GM21825 (cell line): Measurements from ENCODE around the gene PTPRM.

ENCODE experiments used
- ATAC-seq: cut with Tn5 transposase; IDR thresholded peaks from one replicate; pipeline ENCODE4 v1.9.1; 2021; ENCODE audit warnings: mild to moderate bottlenecking, moderate library complexity; ENCODE audit not compliant: unreplicated experiment

Gene PTPRM

DNA sequence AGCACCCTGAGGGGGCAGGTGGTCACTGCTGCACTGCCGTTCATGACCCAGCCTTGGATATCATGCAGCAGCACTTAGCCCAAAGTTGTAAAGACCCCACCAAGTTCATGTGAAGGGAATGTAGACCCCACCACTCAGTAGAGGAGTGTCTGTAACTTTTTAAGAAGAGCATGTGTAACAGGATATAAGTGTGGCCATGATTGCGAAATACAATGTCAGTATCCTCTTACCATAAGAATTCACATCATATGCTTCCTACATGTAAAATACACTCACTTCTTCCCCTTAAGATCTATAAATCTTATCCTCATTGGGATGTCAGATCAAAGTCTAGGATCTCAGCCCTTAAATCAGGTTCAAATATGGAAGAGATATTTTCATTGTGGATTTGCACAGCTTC, 276.9 kb downstream of the PTPRM start:
- ATAC-seq = no peak

DNA sequence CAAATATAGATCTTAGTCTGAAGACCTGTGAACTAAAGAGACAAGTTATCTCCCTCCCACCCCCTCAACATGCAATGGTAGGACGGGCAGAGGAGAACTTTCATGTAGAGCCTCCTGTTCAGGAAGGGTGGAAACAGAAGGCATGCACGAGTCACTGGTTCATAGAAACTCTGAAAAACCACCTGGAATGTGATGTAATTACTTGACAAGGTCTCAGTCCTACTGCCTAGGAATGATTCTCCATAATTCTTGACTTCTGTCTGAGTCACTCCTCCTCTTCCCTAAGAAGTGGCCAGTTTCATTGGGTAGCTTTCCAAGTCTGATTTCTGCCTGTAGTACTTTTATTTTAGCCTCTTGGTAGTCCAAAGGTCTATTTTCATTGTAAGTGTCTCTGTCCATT, 277.3 kb downstream of the PTPRM start:
- ATAC-seq = no peak

DNA sequence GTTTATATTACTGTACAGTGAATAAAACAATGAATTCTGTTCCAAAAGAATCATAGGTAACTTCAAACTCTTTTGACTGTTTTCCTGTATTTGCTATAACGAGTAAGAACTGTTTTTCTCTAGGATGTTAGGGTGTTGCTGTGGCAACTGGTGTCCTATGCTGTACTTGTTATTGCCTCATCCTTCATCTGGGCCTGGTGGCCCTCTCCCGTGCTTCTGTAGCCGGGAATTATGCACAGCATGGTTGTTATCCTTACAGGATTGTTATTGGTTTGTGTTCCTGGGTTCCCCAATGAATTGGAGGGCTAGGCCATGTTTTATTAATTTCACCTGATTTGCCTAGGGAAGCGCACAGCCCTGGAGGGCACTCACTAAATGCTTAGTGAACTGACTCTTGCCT, 279.2 kb downstream of the PTPRM start:
- no peak for ATAC-seq

DNA sequence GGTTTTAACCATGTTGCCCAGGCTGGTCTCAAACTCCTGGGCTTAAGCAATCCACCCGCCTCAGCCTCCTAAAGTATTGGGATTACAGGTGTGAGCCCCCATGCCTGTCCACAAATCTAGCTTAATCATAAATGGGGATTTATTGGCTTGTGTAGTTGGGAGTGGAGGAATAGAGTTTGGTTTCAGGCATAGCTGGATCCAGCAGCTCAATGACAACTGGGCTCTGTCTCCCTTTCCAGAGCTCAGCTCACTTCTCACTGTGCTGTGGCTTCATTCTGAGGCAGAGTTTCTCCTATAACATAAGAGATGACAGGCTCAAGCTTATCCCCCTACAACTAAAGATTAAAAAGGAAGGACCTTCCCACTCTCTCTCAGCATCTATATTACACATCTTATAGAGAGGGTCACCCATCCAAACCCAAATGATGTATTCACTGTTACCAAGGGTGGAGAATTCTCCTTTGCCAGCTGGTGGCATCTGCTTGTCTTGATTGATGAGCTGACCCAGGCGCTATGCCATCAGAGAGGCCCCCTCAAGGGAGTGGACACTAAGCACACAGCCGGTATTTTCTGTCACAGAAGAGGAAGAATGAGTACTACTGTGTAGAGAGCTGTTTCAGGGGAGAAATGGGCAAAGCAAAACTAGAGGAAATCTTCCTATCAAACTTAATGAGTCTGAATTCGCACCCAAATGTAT, 280.4 kb downstream of the PTPRM start:
- ATAC-seq = no peak

DNA sequence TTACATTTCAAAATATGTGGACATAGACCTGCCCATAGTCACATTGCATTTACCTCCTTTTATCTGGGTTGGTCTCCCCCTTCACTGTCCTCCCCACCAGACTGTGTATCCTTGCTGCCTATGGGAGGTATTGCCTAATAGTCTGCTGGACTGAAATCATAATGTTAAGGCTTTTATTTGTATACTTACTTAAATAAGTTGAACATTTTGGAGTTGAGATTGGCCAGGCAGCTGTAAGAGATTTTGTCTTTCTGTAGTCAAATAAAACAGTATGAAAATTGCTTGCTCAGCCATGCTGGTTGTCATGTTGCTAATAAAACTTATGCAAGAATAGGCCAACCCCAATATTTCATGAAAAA, 280.9 kb downstream of the PTPRM start:
- no peak for ATAC-seq

DNA sequence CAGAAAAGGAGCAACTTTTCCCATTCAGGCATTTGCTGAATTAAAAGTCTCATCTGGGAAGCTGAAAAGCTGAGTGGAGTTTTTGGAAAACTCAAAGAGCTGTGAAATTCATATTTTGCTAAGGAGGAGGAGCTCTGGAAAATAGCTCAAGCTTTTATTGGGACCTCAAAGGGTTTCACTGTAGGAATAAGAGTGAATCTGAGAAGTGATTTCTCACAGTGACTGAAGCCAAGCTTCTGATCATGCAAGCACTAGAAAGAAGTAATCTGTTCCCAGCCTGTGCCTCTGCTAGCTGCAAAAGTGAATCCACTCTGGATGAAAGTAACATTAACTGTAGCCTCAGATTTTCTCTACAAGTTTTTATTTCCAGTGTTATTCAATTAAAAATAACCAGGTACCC, 283.3 kb downstream of the PTPRM start:
- no peak for ATAC-seq

DNA sequence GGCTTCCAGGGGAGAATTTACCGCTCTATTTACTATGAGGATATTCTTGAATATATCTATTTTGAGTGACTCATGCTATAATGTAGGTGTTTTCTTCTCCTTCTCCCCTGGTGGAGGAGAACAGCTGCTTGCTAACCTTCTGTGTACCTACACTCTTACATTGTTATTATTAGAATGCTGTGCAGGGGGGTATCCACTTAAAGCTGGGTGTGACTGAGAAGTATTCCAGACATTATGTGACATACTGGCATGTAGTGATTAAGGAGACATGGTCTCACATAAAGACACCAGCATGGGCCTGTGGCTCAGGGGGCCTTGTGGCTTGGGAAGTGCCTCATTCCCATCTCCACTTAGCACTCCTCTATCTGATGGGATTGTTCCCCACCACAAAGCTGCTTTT, 287.9 kb downstream of the PTPRM start:
- no peak for ATAC-seq

DNA sequence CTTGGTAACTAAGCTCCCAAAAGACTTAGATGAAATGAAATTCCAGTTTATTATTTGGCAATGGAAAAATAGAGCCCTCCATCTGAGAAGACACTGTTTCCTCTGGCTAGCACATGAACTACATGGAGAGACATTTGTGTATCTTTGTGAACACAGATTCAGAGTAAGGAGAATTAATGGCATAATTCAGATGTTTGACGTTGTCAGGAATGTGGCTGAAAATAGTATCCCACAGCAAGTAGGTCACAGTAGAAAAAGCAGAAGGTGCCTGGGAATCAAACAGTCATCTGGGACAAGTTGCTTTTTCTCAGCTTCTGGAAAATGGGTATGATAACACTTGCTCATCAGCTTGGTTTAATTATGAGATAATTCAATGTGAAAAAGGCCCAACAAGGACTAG, 288.6 kb downstream of the PTPRM start:
- ATAC-seq = no peak

DNA sequence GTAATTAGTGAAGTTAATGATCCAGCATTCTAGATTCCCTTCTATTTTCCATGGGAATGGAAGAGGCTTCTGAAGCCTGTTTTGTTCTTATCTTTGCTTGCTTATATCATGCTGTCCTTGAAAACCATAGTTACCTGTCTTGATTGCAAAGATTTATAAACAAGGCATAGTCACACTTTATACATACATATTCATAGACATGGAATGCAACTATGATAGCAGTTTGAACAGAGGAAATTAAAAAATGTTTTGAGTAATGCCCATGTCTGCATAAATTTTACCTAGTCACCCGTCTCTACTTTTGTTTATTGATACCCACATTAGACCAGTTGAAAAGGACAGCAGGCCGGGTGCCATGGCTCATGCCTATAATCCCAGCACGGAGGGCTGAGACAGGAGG, 289.0 kb downstream of the PTPRM start:
- ATAC-seq = no peak

DNA sequence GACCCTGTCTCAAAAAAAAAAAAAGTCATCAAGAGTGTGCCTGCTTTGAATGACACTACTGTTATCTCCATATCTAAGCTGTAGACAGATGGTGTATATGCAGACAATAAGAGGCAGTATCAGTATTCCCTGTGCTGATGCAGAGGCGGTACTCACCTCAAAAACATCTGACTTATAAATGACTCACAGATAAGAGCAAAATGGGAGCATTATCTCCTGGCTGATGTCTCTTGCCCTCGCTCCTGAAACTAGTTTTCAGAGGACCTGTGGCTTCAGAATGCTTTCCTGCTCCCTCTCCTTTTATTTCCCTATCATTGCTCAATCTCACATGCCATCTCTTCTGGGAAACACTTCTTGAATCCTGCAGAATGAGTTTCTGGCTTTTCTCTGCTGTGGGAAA, 289.6 kb downstream of the PTPRM start:
- no peak for ATAC-seq

DNA sequence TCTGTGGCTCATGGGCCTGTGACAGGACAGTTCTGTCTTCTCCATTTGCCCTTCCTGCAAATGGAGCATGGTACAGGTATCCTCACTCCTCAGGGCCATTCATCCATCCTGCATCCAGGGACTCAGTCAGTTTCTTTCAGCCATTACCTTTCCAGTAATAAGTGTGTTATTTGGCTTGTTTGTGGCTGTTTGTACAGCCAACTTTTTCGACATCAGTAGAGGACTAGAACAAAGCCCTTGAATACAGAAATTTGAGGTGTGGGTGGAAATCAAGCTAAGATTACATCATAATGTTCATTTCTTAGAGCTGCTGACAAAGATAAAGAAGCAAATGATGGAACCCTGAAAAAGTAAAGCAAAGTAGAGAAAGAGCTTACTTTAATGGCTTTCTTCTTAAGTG, 290.4 kb downstream of the PTPRM start:
- no peak for ATAC-seq

DNA sequence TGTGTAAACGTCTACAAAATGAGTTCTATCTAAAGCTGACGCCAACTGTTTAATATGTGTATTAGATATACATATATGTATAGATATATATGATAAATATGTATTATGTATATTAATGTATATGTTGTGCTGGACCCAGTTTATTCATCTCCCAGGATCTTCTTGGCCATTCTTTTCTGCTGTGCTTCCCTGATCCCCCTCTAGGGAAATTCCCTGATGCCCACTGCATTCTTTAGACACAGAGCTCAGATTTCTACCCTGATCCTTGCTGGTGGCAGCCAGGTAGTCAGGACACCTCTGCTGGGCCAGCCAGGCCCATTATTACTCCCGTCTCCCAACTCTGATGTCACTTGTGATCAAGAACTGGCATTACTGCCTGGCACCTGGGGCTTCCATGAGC, 292.0 kb downstream of the PTPRM start:
- ATAC-seq = no peak

DNA sequence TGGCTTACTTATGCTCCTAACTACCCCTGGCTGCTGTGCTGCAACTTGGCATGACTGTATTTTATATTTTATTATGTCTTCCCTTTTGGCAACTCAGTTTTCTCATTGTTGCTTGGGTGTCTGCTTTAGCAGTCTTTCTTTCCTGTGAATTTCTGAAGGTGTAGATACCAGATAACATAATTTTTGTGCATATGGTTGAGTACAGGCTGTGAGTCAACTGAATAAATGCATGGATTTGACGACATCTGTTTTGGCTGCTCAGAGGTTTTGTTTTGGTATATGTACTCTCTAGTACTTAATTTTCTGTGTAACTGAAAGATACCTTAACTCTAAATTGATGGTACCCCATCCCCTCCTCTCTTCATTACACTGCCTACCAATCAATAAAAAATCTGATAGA, 303.1 kb downstream of the PTPRM start:
- ATAC-seq = no peak

DNA sequence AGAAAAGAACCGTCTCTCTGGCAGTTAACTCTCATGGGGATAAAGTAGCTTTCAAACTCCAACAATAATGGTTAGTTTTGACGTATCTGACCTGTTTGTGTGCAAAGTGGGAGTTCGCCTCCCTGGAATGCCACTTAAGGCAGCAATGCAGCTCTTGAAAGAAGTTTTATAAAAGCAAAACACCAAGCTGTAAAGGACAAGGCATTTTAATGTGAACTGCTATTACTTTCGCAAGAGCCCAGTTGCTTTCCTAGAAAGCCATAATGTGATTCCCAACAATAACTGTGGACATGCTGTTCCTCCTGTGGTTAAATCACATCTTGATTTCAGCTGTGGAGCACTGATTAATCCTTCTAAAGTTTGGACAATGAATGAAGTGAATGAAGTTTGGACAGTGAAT, 303.7 kb downstream of the PTPRM start:
- ATAC-seq = no peak

DNA sequence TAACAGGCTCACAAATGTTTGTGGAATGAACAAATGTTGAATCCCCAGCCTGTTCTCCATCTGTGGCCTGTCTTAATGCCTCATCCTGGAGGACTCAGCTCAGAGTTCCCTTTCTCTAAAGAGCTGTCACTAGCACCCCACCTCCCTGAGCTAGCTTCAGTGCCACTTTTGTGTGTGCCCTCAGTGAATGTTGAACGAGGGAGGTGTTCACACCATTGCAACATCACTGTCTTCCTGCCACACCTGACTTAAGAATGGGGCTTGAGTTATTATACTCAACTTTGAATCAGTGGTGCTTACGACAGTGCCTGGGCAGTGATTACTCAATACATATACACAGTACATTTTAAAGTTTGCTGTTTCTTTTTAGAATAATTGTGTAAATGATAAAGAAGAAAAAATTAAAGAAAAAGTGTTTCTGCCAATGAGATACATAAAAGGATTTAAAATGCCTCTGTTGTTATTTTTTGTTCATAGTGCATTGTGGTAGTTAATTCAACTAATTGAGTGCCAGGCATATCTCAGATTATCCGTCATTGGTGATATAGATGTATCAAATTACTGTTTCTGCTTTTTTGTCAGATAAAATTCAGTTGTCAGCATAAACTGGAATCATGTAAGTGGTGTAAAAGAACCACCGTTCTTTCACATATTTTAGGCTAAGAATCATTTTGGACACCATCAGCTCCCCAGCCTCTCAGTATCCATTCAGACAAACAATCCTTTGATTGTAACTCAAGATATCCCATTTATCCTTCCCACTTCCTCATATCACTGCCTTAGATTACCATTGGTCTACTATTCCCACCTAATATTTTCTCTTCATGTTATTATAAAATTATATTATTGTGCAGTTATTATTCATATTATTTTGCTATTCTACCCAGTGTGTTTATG, 304.7 kb downstream of the PTPRM start:
- ATAC-seq = no peak

DNA sequence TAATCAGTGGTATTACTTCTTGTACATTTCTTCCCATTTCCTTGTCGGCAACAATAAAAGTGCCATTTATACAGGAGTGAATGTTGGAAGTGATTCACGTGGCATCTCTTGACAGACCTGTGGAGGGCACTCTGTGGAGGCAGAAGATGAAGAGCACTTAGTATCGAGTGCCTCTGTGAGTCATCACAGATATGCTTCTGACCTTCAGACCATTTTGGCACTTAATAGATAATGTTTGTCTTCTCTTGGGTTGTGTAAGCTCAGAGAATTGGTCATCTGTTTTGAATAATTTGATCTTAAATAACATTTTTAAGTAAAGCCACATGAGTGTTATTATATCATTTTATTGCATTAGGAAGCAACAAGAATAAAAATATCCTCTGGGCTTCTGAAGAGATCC, 305.5 kb downstream of the PTPRM start:
- ATAC-seq = no peak

DNA sequence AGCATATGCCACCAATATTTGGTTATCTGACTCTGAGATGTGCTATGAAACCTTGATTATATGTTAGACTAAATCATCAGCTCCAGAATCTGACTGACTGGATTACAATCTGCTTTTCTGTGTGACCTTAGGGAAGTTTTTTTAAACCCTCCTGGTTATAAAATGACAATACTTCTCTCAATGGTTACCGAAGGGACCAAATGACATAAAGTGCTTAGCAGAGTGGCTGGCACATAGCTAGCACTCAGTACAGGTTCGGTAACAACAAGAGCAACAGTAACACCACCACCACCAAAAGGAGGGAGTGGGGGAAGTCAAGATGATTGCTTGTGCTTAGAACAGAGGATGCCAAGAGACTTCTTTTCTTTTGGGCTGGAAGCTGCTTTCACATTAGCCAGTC, 306.2 kb downstream of the PTPRM start:
- no peak for ATAC-seq

DNA sequence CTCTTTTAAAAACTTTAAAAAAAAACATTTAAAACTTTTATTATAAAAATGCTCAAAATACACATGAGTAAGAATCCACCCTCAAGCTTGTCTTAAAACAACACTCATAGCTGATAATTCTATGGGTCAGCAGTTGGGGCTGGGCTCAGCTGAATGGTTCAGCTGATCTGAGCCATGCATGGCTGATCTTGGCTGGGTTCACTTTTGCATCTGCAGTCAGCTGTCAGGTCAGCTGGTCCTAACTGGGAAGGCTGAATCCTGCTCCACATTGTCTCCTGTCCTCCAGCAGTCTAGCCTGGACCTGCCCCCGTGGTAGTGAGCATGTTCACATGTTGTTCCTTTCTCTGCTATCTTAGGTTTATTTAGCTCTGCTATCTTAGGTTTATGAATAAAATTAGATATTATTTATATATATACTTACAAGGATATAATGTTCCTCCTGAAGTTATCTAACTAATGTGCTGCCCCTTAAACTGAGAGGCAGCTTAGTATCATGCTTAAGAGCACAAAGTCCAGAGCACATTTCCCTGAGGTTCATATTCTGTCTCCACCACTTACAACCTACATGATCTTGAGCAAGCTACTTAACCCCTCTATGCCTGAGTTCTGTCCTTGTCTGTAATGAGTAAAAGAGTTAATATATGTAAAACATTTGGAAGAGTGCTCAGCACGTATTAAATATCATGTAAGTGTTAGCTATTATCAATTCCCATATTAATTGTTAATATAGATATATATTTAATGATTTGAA, 309.4 kb downstream of the PTPRM start:
- no peak for ATAC-seq

DNA sequence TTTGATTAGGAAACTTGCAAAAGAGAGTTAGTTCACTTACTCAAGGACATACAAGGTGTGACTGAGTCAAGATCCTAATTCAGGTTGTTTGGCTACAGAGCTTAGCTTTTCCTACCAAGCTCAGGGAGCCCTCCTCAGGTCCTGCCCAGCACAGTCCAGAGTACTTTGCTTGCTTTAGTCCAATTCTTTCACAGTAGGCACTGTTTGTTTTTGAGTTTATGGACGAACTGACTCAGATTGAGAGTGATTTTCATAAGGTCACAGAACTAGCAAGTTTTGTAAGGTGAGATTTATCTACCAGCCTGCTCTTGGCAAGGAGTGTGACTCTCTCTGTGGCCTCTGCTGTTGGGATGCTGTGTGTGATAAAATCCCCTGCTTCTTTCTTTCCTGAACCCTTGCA, 310.5 kb downstream of the PTPRM start:
- no peak for ATAC-seq

DNA sequence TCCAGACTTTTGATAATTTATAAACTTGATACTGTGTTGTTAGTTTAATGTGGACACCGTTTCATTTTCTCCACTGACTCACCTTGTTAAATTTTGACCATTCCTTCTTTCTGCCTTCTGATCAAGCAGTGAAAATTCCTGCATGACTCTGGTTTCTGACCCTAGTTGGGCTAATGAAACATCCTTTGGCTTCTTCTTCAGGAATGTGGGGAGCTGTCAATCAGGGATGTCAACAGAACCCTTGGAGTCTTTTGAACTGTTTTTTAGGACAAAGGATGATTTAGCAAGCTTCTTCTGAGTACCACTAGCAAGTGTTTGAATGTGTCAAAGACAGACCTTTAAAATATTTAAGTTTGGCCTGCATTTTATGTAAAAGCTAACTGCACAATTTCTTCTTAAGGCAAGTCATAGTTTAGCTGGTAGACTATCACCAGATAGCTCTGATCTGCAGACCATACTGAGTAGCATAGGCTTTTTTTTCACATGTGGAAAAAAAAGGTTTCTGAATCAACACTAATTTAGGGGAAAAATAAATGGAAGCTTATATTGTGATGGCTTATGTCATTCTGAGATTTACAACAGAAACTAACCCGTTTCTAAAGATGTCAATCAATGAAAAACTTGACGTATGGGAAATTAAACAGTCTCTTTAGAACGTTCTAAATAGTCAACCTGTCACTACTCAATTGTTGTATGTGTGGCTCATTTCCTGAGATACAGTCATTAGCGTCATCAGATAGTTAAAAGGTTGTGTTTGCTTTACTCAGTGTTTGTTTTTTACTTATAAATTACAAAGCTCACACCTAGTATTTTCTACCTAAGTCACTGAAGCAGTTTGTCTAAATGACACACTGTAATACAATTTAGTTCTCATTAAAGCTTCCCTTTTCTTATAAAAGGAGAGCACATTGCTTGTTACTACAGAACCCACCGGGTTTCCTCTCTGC, 311.4 kb downstream of the PTPRM start:
- ATAC-seq = no peak

DNA sequence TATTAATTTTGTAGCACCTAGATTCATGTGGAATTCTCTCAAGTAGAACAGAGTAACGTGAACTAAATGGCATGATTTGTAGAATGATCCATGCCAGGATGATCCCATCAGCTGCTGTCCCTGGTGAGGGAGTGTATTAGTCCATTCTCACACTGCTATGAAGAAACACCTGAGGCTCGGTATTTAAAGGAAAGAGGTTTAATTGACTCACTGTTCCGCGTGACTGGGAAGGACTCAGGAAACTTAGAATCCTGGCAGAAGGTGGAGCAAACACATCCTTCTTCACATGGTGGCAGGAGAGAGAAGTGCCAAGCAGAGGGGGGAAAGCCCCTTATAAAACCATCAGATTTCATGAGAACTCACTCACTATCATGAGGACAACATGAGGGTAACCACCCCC, 312.6 kb downstream of the PTPRM start:
- no peak for ATAC-seq
